Measurements from ENCODE around the gene GALK2.
"Not testable (repeated sequence)": the region's sequence is repeated elsewhere in the genome, so short reads cannot be mapped to it uniquely, and the experiment has no call there.

Gene GALK2

DNA sequence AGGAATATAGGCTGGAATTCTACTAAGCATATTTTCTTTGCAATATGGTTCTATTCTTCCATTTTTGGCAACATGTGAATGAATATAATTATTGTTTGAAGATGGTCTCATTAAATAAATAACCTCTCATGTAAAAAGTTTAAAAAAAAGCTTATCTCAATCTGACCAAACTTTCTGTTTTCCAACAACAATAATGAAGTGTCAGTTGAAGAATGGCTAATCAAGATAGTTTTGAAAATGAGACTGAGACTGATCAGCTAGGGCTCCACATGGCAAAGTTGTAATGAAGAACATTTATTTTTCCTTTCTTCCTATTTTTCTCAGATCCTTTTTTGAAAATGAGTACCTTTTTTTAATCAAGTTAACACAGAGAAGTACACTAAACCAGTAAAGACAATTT, 117.4 kb downstream of the GALK2 start:
- no peak for DNase-seq

GRCh38 chr15:49288391-49288790, 118.3 kb downstream of the GALK2 start:
- DNase-seq = no peak

DNA sequence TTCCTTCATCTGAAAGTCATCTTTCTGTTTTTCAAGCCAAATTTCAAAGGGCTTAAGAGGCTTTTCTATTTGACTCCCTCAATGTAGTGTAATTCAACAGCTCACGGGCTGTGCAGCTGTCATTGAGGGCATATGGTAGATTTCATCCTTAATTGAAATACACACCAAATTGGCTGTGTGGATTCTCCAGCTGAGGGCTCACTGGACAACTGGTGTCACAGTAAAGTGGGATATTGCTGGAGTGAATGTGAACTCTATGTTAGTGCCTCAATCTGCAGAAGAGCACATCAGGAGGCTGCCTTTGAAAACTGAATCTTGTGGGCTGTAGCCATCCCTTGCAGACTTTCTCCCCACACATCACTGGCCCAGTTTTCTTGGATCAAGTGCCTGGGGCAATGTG, 120.1 kb downstream of the GALK2 start:
- no peak for DNase-seq

DNA sequence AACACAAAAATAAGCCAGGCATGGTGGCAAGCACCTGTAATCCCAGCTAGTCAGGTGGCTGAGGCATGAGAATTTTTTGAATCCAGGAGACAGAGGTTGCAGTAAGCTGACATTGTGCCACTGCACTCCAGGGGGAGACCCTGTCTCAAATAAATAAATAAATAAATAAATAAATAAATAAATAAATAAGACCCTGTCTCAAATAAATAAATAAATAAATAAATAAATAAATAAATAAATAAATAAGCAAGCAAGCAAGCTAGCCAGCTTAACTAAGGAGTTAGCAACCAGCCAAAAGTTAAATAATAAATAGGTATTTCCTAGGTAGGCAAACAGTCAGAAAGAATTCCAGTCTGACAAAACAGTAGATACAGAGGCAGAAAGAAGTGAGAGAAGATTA, 123.9 kb downstream of the GALK2 start:
- no peak for DNase-seq

GRCh38 chr15:49296258-49296657, 126.2 kb downstream of the GALK2 start:
- DNase-seq = no peak

DNA sequence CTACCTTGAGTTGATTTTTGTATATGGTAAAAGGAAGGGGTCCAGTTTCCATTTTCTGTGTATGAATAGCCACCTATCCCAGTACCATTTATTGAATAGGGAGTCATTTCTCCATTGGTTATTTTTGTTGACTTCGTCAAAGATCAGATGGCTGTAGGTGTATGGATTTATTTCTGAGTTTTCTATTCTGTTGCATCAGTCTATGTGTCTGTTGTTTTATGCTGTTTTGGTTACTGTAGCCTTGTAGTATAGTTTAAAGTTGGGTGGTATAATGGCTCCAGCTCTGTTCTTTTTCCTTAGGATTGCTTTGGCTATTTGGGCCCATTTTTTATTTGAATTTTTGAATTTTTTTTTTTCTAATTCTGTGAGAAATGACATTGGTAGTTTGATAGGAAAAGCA, 127.5 kb downstream of the GALK2 start:
- DNase-seq = no peak

DNA sequence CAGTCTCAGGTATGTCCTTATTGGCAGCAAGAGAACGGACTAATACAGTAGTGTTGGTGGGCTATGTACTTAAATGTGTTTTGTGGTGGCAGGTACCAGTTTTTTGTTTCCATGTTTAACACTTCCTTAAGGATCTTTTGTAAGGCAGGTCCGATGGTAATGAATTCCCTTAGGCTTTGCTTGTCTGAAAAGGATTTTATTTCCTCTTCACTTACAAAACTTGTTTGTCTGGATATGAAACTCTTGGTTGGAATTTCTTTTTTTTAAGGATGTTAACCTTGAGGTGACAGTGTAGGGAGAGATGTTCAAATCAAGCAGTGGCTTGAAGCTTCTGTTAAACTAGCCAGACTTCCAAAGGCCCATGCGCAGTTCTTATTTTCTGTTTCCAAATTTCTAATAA, 130.8 kb downstream of the GALK2 start:
- no peak for DNase-seq

DNA sequence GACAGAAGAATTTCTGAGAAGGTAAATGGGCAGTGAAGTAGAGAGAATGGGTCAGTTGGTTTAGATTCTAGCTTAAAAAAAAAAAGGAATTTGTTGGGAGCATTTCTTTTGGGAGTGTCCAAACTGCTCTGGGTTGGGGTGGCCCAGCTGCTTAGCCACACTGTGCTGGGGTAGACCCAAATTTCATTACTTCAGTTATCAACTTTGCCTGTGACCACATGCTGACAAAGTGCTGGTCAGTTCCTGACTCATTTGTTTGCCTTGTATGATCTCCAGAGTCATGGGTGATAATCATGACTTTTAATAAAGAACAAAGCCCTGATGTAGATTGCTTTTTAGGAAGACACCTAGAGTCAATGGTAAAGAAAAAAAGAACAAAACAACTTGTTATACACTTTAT, 131.5 kb downstream of the GALK2 start:
- DNase-seq = no peak

DNA sequence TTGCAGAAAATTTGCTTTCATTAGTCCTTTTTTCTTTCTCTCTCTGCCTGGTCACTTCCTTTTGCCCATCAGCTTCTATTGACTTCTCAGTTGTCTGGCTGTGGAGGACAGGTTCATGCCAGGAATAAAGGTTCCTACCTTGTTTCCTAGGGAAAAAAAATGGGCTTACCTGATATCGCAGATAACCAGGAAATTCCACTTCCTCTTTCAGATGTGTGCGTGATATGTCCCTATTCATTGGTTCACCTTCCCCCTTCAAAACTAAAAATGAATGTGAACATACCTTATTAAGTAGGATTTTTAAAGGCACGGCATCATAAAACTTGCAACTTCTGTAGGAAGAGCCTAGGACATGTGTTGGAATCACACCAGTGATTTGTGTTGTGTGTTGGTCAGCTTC, 133.0 kb downstream of the GALK2 start:
- no peak for DNase-seq

- DNase-seq = no peak
Measured at GRCh38 chr15:49306551-49306950, 136.5 kb downstream of the GALK2 start.

- DNase-seq = no peak
Measured at GRCh38 chr15:49308686-49309085, 138.6 kb downstream of the GALK2 start.

GRCh38 chr15:49309889-49310288, 139.8 kb downstream of the GALK2 start:
- no peak for DNase-seq

DNA sequence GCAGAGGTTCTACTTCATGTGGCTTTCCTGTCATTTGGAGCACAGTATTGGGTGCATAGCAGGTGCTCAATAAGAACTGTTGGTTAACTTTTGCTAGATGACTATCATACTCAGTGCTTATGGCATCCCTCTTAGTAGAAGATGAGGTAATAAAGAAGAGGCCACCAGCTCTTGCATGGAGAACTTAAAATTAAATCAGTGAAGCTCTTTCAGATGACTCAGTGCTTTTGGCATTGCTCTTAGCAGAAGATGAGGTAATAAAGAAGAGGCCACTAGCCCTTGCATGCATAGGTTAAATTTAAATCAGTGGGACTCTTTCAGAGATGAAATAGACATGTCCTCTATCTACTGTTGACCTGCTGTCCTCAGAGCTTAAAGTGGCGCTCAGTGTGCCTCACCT, 143.6 kb downstream of the GALK2 start:
- DNase-seq = no peak

- no peak for DNase-seq
Measured at GRCh38 chr15:49314716-49315115, 144.7 kb downstream of the GALK2 start.

GRCh38 chr15:49315391-49315823, 145.4 kb downstream of the GALK2 start:
- DNase-seq = no peak

GRCh38 chr15:49320351-49320750, 150.3 kb downstream of the GALK2 start:
- no peak for DNase-seq

GRCh38 chr15:49323207-49323606, 153.2 kb downstream of the GALK2 start:
- no peak for DNase-seq

DNA sequence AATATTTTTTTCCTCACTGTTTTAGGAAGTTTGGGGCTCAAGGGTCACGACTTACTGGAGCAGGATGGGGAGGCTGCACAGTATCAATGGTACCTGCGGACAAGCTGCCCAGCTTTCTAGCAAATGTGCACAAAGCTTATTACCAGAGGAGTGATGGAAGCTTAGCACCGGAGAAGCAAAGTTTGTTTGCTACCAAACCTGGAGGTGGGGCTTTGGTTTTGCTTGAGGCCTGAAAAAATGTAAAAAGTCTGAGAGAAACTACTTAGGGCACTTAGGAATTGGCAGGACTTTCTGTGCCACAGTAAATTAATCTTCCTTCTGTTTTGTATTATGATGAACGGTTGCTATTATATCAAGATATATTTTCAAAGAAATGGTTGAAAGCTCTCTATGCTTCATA, 157.9 kb downstream of the GALK2 start:
- no peak for DNase-seq

DNA sequence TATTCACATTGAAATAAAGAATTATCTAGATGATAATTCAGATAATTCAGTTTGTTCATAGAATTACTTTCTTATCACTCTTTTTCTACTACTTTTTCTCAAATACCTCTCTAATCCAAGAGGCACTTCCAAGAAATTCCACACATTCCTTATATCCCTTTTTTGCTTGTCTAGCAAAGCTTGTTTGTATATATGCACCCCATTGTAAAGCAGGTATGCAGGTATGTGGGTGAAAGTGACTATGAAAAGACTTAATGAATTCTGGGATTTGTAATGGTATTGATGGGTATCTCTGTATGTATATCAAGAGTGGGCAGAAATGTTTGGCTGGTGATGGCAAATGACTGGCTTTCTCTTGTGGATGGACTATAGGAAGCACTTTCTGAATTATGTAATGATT, 158.9 kb downstream of the GALK2 start:
- no peak for DNase-seq

DNA sequence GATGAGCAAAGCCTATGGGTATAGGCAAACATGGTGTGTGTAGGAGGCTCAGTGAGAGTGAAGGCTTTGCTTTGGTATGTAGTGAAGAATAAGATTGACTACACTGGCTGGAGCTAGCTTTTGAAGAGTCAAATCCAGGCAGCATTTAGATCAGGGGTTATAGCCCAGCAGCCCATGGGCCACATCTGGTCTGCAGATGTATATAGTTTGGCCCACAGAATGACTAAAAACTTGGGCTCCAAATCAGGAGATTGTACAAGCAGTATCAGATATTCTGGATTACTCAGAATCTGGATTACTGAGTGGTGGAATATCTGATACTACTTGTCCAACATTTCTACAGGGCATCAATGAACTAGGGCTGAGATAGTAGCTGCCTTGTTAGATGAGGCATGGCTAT, 160.1 kb downstream of the GALK2 start:
- DNase-seq = no peak

DNA sequence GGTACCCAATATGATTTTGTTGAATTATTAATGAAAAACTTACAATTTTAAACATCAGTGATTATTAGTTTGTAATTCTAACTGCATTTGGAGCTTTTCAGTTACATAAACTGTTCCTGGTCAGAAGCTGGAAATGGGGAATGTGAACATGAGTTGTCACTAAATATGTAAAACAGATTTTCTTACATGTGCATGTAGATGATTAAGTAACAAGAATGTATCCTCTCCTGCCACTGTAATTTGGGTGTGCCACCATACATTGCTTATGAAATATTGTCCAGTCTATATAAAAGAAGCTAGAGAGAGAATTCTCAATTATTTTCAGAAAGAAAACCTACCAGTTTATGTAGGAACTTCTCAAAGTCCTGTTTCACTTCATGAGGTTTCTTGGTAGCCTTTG, 161.4 kb downstream of the GALK2 start:
- DNase-seq = no peak

- DNase-seq = no peak
Measured at GRCh38 chr15:49331951-49332350, 161.9 kb downstream of the GALK2 start.

DNA sequence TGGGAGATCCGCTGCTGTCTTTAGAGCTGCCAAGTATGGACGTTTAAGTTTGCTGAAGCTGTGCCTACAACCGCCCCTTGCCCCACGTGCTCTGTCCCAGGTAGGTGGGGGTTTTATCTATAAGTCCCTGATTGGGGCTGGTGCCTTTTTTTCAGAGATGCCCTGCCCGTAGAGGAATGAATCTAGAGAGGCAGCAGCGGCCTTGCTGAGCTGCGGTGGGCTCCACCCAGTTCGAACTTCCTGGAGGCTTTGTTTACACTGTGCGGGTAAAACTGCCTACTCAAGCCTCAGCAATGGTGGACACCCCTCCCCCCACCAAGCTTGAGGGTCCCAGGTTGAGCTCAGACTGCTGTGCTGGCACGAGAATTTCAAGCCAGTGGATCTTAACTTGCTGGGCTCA, 169.6 kb downstream of the GALK2 start:
- DNase-seq = no peak

DNA sequence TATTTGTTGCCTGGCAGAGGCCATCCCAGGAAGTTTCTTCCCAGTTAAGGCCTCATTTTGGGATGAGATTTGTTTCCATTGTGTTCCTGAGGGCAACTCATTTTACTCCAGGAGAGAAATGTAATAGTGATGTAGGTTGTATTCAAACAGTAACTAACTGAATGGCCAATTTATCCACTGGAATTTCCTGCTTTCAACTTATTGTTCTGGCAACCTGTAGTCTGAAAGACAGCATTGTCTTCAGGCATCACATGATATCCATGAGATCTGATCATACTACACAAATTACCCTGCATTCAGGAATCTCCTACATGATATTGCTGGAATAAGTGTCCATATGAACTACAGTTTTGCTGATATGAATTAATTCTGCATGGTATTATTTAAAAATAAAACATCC, 173.5 kb downstream of the GALK2 start:
- DNase-seq = no peak

DNA sequence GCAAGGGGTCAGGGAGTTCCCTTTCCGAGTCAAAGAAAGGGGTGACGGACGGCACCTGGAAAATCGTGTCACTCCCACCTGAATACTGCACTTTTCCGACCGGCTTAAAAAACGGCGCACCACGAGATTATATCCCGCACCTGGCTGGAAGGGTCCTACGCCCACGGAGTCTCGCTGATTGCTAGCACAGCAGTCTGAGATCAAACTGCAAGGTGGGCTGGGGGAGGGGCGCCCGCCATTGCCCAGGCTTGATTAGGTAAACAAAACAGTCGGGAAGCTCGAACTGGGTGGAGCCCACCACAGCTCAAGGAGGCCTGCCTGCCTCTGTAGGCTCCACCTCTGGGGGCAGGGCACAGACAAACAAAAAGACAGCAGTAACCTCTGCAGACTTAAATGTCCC, 184.4 kb downstream of the GALK2 start:
- not testable (repeated sequence) for DNase-seq

DNA sequence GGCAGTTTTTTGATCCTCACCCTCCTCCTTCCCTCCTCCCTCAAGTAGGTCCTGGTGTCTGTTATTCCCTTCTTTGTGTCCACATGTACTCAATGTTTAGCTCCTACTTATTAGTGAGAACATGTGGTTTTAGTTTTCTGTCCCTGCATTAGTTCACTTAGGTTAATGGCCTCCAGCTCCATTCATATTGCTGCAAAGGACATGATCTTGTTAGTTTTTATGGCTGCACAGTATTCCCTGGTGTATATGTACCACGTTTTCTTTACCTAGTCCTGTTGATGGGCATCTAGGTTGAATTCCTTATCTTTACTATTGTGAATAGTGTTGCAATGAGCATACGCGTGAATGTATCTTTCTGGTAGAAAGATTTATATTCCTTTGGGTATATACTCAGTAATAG, 191.3 kb downstream of the GALK2 start:
- no peak for DNase-seq

Data from right forelimb (tissue), 1 donor.